NCI-H1436 treated with DMSO at 0.1 percent for 48 hours (cell line): ENCODE data around the gene SLC9A5.

Source experiments
- DNase-seq: peaks from one replicate; lab custom pipeline; 2025; lab: John Stamatoyannopoulos, UW

Gene SLC9A5

DNA sequence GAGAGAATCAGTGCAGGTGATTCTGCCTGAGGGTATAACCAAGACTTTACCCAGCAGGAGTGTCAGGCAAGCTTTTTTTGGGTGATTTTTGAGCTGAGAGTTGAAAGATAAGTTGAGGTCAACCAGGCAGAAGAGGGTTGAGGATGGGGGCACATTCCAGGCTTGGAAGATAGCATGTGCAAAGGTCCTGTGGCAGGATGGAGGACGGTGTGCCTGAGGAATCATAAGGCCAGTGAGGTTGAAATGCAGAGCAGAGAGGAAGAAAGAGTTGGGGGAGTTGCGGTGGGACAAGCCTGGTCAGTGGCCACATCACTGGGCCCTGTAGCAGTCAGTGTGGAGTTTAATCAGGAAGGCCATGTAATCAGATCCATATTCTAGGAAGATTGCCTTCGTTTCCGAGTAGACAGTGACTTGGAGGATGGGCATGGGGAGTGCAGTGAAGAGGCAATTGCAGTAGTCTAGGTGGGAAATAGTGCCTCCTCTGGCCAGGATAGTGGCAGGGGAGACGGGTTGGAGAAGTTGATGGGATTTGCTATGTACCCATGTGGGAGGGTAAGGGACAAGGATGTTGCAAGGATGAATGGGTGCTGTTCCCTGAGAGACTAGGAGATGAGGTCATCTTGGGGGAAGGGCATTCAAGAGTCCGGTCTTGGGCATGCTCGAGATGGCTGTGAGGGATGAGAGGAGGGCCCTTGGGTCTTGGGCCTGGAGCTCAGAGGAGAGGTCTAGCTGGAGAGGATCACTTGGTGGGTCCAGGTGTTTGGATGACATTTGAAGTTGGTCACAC is 34.5 kb downstream of the SLC9A5 start:
- no peak for DNase-seq

DNA sequence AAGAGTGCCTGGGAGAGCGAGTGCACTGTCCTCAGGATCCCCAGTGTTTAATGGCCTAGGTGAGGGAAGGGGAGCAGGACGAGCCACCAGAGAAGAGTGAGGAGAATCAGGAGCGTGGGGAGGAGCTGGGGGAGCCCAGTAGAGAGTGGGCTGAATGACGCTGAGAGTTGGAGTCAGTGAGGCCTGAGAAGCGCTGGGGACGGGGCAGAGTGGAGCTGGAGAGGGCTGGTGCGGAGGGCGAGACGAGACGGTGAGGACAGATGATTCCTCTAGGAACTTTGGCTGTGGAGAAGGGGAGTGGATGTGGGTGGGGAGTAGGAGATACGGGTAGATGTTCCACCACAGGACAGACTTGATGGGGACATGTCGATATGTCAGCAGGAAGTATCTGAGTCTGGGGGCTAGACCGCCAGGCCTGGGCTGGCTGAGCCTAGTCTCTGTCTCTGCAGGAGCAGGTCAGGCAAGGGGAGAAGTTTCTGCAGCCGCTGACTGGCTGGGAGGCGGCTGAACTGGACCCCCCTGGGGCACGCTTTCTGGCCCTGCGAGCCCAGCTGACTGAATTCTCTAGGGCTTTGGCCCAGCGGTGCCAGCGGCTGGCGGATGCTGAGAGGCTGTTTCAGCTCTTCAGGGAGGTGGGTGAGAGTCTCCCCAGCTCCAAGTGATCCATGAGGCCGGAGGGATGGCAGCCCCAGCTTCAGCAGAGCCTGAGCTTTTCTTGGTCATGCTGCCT is 35.2 kb downstream of the SLC9A5 start:
- no peak for DNase-seq

DNA sequence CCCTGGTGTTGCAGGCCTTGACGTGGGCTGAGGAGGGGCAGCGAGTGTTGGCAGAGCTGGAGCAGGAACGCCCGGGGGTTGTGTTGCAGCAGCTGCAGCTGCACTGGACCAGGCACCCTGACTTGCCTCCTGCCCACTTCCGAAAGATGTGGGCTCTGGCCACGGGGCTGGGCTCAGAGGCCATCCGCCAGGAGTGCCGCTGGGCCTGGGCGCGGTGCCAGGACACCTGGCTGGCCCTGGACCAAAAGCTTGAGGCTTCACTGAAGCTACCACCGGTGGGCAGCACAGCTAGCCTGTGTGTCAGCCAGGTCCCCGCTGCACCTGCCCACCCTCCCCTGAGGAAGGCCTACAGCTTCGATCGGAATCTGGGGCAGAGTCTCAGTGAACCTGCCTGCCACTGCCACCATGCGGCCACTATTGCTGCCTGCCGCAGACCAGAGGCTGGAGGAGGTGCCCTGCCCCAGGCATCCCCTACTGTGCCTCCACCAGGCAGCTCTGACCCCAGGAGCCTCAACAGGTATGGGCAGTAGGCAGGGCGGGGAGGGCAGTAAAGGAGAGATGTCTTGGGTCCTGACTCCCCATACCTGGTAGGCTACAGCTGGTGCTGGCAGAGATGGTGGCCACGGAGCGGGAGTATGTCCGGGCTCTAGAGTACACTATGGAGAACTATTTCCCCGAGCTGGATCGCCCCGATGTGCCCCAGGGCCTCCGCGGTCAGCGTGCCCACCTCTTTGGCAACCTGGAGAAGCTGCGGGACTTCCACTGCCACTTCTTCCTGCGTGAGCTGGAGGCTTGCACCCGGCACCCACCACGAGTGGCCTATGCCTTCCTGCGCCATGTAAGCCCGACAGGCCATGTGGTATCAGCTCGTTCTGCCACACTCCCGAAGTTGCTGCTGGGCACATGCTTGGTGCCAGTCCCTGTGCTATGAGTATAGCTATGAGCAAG is 36.2 kb downstream of the SLC9A5 start:
- DNase-seq = no peak

DNA sequence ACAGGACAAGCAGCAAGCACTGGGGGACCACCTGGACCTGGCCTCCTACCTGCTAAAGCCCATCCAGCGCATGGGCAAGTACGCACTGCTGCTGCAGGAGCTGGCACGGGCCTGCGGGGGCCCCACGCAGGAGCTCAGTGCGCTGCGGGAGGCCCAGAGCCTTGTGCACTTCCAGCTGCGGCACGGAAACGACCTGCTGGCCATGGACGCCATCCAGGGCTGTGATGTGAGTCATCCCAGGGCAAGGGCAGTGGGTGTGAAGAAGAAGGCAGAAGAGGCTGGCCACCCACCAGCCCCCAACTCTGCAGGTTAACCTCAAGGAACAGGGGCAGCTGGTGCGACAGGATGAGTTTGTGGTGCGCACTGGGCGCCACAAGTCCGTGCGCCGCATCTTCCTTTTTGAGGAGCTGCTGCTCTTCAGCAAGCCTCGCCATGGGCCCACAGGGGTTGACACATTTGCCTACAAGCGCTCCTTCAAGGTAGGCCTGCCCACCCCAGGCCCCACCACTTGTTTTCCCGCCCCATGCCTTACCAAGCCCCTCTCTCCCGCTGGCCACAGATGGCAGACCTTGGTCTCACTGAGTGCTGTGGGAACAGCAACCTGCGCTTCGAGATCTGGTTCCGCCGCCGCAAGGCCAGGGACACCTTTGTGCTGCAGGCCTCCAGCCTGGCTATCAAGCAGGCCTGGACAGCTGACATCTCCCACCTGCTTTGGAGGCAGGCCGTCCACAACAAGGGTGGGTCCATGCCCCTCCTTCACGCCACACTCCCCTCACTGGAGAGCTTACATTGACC is 37.9 kb downstream of the SLC9A5 start:
- DNase-seq = no peak

DNA sequence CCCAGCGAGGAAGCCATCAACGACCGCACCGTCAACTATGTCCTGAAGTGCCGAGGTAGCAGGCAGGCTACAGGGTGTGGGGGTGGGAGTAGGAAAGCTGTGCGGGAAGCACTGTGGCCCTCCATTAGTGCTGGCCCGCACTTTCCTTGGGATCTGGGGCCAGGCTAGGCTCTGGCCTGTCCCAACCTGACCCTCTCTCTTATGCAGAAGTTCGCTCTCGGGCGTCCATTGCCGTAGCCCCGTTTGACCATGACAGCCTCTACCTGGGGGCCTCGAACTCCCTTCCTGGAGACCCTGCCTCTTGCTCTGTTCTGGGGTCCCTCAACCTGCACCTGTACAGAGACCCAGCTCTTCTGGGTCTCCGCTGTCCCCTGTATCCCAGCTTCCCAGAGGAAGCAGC is 39.2 kb downstream of the SLC9A5 start:
- no peak for DNase-seq

DNA sequence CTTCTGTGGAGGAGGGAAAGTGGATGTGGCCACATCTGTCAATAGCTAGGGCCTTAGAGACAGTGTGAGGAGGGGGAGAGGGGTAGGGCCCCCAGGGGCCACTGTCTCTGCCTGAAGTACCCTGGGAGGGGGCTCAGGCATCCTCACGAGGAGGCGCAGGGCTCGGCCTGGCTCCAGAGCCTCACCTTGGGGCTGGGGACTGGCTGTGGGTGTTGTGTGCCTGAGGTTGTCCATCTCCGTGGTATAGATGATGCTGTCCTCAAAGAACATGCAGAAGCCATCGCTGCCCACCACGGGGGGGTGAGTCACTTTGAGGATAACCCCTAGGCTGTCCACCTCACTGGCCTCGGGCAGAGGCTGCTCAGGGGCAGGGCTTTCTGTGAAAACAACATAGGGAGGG is 42.7 kb downstream of the SLC9A5 start:
- no peak for DNase-seq

DNA sequence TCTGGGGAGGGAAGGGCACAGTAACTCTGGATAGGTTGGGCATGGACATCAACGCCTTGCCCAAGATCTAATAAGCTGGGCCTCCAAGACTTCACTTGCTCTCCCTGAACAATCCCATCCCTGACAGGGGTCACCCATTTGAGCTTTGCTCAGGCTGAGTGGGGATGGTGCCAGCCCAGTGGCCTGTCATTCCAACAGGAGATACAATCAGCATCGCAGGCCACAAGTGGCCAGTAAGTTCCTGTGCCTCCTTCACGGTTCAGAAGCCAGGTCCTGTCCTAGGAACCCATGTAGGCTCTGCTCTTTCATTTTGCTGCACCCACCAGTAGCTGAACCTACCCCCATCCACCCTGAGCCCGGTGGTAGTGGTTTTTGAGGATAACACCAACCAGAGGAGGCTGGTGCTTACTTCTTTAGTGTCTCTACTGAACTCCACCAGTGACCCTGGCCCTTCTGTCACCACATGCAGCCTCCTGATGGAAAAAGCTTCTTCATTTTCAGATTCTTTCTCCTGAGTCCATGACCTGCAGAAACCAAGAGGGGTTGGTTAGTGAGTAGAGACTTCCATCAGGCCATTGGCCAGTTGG is 45.5 kb downstream of the SLC9A5 start:
- DNase-seq = no peak

DNA sequence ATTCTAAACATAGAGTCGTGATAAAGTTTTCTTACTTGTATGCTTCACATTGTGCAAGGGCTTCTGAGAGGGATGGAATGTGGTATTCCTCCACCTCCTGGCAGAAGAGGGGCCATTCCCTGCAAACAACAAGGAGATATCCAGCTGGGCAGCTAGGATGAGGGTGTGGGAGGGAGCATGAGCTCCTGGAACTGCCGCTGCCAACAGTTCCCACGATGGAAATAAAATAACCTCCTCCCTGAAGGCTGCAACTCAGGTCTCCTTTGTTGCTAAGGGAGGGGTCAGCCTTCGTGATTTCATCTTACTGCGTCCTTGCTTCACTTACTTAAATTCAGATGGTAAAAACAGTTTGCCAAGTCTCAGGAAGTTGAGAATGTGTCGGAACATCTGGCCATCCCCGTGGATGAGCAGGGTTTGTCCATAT is 46.2 kb downstream of the SLC9A5 start:
- DNase-seq = no peak

DNA sequence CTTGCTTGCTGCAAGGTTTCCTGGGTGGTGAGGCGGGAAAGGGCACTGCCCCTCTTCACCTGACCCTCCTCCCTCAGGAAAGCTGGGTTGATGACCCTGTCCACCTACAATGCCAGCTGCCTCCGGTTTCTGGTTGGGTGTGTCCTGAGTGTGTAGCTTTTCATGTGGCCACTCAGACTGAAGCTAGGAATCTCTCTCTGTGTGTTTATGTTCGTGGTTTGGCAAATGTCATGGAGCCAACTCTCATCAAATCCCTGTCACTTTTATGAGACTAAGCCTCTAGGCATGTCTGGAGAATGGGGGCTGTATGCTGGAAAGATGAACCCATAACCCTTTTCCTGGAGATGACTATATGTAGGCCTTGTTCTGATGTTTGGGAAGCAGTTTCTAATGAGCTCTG is 47.6 kb downstream of the SLC9A5 start:
- DNase-seq = no peak

DNA sequence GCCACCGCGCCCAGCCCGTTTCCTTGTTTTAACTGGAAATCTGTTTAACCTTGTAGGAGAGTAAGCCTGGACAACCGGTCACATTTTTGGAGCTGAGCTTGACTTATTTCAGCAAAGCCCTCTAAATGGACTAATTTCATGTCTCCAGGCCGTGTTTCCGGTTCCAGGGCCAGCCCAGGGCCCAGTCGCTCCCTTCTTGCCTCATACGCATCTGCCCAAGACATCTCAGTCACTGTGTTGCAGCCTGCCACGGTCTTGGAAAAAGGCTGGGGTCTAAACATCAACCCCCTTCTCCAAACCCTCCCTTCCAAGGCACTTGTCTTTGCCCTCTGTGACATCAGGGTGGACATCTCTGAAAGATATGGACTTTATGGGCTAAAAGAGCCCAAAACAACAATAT is 49.5 kb downstream of the SLC9A5 start:
- no peak for DNase-seq

DNA sequence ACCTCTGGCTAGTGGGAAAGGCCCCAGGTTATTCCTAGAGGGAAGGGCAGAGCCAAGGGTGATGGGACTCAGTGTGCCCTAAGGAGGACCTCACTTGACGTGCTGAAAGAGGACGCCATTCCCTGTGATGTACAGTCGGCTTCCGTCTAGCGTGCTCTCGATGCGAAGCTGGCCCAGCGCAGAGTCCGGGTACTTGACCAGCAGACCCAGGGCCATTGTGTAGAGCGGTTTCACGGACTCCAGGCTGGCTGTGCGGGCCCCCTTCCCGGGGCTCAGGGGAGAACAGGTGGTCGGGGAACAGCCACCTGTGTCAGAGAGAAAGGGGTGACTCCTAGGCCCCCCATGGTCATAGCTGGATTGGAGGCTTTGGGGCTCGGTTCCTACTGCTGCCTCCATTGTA is 50.5 kb downstream of the SLC9A5 start:
- no peak for DNase-seq

DNA sequence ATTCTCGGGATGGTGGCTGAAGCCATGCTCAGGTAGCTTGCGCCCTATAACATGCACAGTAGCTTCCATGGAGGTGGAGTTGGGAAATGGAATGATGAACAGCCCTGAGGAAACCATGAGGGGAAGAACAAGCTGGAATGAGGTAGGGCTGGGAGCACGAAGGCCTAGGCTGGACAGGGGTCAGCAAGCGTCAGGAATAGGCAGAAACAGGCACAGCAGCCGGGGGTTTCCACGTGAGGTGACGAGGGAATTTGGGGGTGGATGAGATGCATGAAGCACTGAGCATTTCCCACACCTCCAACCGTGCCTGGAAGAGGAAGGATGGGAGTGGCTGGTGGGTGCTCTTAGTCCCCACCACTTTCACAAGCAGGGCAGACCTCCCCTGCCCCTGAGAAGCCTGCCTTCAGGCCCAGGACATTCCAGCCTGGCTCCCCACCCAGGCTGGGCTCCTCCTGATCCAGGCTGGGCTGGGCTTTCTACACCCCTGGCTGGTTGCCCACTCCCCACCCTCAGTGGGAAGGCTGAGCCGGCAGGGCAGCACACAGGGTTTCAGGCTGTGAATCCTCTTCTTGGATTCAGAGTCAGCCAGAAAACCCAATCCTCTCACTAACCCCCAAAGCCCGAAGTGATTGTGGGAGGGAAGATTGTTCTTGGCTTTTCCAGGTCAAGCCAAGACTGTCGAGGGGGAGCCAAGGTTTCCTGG is 52.5 kb downstream of the SLC9A5 start:
- DNase-seq = no peak

DNA sequence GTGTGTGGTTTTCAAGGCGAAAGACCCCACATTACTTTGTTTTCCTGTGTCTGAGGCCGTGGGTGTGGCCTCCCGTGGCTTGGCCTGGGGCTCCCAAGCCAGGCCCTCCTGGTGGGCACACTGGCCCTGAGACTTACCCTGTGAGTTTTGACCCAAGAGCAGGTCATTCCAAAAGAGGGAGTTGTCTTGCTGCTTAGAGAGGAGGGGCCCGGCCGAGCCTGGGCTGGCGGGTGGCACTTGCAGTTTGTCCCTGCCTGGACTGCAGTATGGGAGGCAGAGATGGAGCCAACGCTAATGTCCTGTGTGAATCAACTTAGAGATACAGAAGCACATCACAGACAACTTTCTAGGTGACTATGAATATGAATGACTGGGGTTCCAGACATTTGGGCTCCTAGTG is 53.3 kb downstream of the SLC9A5 start:
- no peak for DNase-seq

DNA sequence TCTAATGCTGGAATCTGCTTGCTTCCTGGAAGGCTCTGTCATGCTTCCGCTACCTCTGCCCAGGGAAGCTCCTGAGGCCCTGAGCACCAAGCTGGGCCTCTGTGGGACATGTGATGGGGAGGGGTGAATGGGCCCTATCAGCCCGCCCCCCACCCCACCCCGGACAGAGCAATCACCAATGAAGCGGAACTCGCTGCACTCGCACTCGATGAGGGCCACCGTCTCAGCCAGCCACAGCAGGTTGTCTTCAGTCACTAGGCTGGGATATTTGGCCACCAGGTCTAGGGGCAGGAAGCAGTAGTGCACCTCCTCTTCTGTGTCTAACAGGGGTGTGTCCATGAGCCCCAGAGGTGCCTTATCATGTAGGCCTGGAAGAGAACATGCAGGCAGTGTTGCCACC is 54.2 kb downstream of the SLC9A5 start:
- DNase-seq = no peak

DNA sequence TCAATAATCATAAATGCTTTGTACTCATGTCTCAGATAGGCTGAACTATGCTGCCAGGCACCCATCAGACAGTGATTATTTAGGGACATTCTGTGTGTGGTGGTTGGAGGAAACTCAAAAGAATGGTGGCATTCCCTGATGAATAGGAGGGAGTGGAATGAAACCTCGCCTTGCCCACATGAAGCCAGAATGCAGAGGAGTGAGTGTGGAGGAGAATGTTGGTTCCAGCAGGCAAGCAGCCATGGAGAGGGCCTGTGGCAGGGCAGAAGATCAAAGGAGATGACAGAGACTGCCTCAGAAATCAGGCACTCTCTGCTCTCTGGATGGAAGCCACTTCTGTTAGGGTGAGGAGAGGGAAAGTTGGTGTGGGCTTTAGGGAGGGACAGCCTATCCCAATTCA is 55.2 kb downstream of the SLC9A5 start:
- no peak for DNase-seq

DNA sequence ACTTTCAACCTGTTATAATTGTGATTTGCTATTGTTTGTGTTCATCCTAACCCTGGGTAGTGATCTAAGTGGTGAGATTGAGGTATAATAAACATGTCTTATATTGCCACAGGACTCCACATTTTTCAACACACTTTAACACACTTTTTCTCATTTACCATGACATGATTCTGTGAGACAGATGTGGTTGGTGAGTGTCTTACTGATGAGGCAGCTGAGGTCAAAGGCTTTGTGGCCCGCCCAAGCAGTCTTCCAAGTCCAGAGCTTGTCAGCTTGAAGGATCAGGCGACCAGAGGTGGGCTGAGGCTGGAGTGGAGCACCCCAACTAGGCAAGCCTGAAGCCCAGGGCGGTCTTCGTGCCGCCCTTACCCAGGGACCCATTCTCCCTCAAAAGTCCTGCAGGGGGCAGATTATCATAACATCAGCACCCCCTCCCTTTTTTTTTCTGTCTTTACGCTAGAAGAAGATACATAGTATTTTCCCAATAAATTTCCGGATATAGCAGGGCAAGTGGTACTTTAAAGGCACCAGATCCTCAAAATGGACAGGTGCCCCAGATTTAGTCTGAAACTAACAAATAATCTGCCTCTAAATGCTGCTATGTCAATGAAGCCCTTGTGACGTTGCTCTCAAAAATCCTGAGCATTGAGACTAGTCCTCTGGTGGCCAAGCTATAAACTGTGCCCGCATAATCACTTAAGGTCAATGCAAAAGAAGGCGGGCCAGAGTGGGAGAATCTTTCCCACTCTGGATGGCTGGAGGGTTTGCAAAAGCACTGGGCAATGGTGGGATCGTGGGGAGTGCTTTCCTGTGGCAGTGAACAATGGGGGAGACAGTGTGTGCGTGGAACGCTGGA is 56.7 kb downstream of the SLC9A5 start:
- no peak for DNase-seq

DNA sequence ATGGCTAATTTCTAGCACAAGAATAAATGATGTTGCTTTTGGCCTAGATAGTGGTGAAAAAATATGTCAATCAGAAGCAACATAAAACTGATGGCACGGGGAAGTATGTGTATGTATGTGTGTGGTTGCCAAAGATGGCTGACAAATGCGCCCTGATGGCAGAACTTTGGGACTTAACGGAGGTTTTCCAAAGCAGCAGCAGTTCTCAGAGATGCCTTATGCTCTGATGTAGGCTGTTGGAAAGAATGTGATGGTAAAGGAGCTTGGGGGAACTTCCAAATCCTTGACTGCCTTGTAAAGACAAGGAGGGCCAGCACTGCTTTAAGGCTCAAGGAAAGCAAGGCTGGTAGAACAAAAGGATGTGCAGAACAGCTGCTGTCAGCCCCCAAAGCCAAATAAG is 61.8 kb downstream of the SLC9A5 start:
- no peak for DNase-seq

DNA sequence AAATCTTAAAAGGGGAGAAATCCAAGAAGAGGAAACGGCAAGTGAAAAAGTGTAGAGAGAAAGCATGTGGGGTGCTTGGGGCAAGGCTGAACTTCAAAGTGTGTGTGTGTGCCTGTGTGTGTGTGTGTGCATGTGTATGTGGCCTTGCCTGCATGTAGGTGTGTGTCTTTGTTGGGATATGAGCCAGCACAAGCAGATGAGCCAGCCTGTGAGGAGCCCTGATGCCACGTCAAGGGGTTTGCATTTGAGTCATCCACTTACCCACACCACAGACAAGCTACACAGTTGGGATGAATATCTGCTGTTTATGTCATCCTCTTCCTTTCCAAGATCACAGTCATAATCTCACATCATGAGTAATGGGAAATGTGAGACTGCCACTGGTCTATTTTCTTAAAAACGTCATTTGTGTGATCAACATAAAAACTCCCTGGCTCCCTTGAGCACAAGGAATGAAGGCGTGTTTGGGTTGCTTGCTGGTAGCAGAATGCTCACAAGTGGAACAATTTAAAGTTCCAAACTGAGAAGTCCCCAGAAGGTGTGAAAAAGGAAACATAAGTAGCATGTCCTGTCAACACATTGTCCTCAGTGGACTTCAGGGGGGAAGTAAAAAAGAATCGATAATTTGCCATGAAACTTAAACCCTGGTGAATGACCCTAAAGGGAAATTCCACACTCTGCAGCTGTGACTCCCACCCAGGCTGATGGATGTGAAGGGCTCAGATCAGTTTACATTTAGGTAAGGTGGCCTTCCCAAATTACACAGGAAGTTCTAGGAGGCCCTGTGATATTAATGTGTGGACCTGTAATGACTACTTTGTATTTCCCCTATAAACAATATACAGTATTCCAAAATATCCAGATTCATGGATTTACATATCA is 63.1 kb downstream of the SLC9A5 start:
- no peak for DNase-seq

DNA sequence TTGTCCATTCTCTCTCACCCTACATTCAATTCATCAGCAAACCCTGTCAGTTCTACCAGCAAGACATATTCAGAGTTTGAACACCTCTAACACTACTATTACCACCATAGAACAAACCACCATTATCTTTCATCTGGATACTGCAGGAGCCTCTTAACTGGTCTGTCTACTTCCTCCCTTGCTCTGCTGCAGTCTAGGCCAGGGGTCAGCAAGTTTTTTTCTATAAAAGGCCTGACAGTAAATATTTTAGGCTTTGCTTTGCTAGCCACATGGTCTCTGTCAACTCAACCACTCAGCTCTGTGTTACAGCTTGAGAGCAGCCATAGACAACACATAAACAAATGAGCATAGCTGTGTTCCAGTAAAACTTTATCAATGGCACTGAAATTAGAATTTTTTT is 63.9 kb downstream of the SLC9A5 start:
- no peak for DNase-seq
